Loucy (cell line): ENCODE data around the gene RTP3.

ENCODE experiments used
- H2AFZ ChIP-seq: fragments of 200-600 bp; sonication (generic); 2 replicates; pipeline ENCODE4 v1.6.0; 2016; ENCODE audit warnings: antibody characterized with exemption, mild to moderate bottlenecking, low read length, moderate library complexity
- H3F3A ChIP-seq: fragments of 200-600 bp; 2 replicates; pipeline ENCODE4 v1.6.0; 2016; ENCODE audit warnings: antibody characterized with exemption, low read depth, mild to moderate bottlenecking
- H3K27me3 ChIP-seq: fragments of 200-600 bp; sonication (generic); 2 replicates; pipeline ENCODE4 v1.6.1; 2014; ENCODE audit warnings: low read length, mild to moderate bottlenecking; ENCODE audit not compliant: insufficient read depth, poor library complexity, severe bottlenecking
- H3K36me3 ChIP-seq: fragments of 200-600 bp; sonication (generic); 2 replicates; pipeline ENCODE4 v1.6.1; 2016; ENCODE audit warnings: low read length; ENCODE audit not compliant: insufficient read depth
- H3K4me1 ChIP-seq: fragments of 200-600 bp; sonication (generic); 2 replicates; pipeline ENCODE4 v1.5.1; 2014; ENCODE audit warnings: low read length, mild to moderate bottlenecking; ENCODE audit not compliant: insufficient read depth, poor library complexity, severe bottlenecking
- H3K4me2 ChIP-seq: fragments of 200-600 bp; sonication (generic); 2 replicates; pipeline ENCODE4 v1.6.0; 2014; ENCODE audit warnings: antibody characterized with exemption, low read length, low read depth, mild to moderate bottlenecking; ENCODE audit not compliant: poor library complexity, severe bottlenecking
- H3K4me3 ChIP-seq: fragments of 200-600 bp; sonication (generic); 2 replicates; pipeline ENCODE4 v1.5.1; 2014; ENCODE audit warnings: low read length, mild to moderate bottlenecking, mixed read lengths; ENCODE audit not compliant: poor library complexity, severe bottlenecking
- H3K79me2 ChIP-seq: fragments of 200-600 bp; sonication (generic); 2 replicates; pipeline ENCODE4 v1.6.1; 2014; ENCODE audit warnings: low read length; ENCODE audit not compliant: insufficient read depth
- H3K9ac ChIP-seq: fragments of 200-600 bp; sonication (generic); 2 replicates; pipeline ENCODE4 v1.6.0; 2014; ENCODE audit warnings: mild to moderate bottlenecking, low read depth, low read length, moderate library complexity; ENCODE audit not compliant: poor library complexity, severe bottlenecking
- H3K9me2 ChIP-seq: fragments of 200-600 bp; sonication (generic); replicated peaks from 2 replicates; pipeline ENCODE4 v1.6.1; 2016; ENCODE audit warnings: low read depth, low read length, mixed read lengths
- H3K9me3 ChIP-seq: fragments of 200-600 bp; sonication (generic); 2 replicates; pipeline ENCODE4 v1.6.1; 2014; ENCODE audit warnings: mild to moderate bottlenecking, antibody characterized with exemption, low read length, low read depth; ENCODE audit not compliant: insufficient read depth
- H4K20me1 ChIP-seq: fragments of 200-600 bp; sonication (generic); 2 replicates; pipeline ENCODE4 v1.6.0; 2014; ENCODE audit warnings: antibody characterized with exemption, low read length, mild to moderate bottlenecking; ENCODE audit not compliant: insufficient read depth, poor library complexity, severe bottlenecking
- EZH2phosphoT487 ChIP-seq: fragments of 200-600 bp; IDR thresholded peaks from 2 replicates; pipeline ENCODE4 v1.6.1; 2018; ENCODE audit warnings: antibody characterized with exemption, mild to moderate bottlenecking, moderate library complexity, borderline replicate concordance
- TF ChIP-seq, protein P1 (sequence below): fragments of 200-600 bp; sonication (generic); conservative IDR thresholded peaks from 2 replicates; pipeline ENCODE4 v1.5.1; 2014; ENCODE audit warnings: mild to moderate bottlenecking, antibody characterized with exemption, low read length

The RTP3 gene

GRCh38 chr3:46480491-46481195 is 17.1 kb upstream of the RTP3 start:
- no peak overlapping the region for H3K9ac ChIP-seq
- H3K9me3 ChIP-seq = no peaks in the 10 kb centered on the region
- H3K79me2 ChIP-seq = no peaks in the 10 kb centered on the region
- no peaks in the 10 kb centered on the region for H3K9me2 ChIP-seq
- no peaks in the 10 kb centered on the region for H3K4me1 ChIP-seq
- no peak for TF ChIP-seq EZH2phosphoT487
- TF ChIP-seq, protein P1, sequence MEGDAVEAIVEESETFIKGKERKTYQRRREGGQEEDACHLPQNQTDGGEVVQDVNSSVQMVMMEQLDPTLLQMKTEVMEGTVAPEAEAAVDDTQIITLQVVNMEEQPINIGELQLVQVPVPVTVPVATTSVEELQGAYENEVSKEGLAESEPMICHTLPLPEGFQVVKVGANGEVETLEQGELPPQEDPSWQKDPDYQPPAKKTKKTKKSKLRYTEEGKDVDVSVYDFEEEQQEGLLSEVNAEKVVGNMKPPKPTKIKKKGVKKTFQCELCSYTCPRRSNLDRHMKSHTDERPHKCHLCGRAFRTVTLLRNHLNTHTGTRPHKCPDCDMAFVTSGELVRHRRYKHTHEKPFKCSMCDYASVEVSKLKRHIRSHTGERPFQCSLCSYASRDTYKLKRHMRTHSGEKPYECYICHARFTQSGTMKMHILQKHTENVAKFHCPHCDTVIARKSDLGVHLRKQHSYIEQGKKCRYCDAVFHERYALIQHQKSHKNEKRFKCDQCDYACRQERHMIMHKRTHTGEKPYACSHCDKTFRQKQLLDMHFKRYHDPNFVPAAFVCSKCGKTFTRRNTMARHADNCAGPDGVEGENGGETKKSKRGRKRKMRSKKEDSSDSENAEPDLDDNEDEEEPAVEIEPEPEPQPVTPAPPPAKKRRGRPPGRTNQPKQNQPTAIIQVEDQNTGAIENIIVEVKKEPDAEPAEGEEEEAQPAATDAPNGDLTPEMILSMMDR = no peak
- no peaks in the 10 kb centered on the region for H3F3A ChIP-seq
- H3K4me2 ChIP-seq = no peak overlapping the region
- no peaks in the 10 kb centered on the region for H3K36me3 ChIP-seq
- H3K27me3 ChIP-seq = no peaks in the 10 kb centered on the region
- H3K4me3 ChIP-seq = no peak overlapping the region
- no peaks in the 10 kb centered on the region for H4K20me1 ChIP-seq
- no peak overlapping the region for H2AFZ ChIP-seq

DNA sequence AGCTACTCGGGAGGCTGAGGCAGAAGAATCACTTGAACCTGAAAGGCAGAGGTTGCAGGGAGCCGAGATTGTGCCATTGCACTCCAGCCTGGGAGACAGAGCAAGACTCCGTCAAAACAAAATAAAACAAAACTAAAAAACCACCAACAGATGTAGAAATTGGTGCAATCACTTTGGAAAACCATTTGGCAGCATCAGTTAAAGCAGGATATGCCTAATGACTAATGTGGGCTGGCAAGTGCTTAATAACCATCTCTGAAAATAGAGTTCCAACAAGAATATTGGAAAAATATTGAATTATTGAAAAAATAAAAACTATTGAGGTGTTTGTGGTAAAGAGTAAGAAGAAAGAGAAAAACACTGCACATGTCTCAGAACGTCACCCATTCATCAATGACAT is 16.1 kb upstream of the RTP3 start:
- no peak overlapping the region for H2AFZ ChIP-seq

GRCh38 chr3:46482632-46483350 is 15.0 kb upstream of the RTP3 start:
- no peaks in the 10 kb centered on the region for H3K4me1 ChIP-seq
- no peaks in the 10 kb centered on the region for H3K79me2 ChIP-seq
- no peak overlapping the region for H3K9ac ChIP-seq
- no peaks in the 10 kb centered on the region for H3K36me3 ChIP-seq
- H3K9me3 ChIP-seq = no peaks in the 10 kb centered on the region
- H3K27me3 ChIP-seq = no peaks in the 10 kb centered on the region
- no peak overlapping the region for H3K4me3 ChIP-seq
- H3F3A ChIP-seq = no peaks in the 10 kb centered on the region
- H3K4me2 ChIP-seq = no peak overlapping the region
- no peak overlapping the region for H2AFZ ChIP-seq
- no peaks in the 10 kb centered on the region for H3K9me2 ChIP-seq
- TF ChIP-seq, protein P1 = no peak
- no peak for TF ChIP-seq EZH2phosphoT487
- no peaks in the 10 kb centered on the region for H4K20me1 ChIP-seq

More for the DNA sequence above, 16.1 kb upstream of the RTP3 start:
- Histone ChIP-seq H3K9me3 (no peaks in the 10 kb centered on the region), H3K4me1 (no peaks in the 10 kb centered on the region), H3K4me2 (no peak overlapping the region), H3F3A (no peaks in the 10 kb centered on the region), H3K4me3 (no peak overlapping the region), H4K20me1 (no peaks in the 10 kb centered on the region), H3K36me3 (no peaks in the 10 kb centered on the region), H3K9me2 (no peaks in the 10 kb centered on the region), H3K9ac (no peak overlapping the region), H3K27me3 (no peaks in the 10 kb centered on the region), H3K79me2 (no peaks in the 10 kb centered on the region)
- TF ChIP-seq, protein P1 = no peak
- TF ChIP-seq EZH2phosphoT487 = no peak
